ENCODE data around the gene ZNF771.
"Not testable (repeated sequence)": the region's sequence is repeated elsewhere in the genome, so short reads cannot be mapped to it uniquely, and the experiment has no call there.

The ZNF771 gene

GRCh38 chr16:30429678-30430427 is 22.4 kb downstream of the ZNF771 start, which contains the start of gene DCTPP1:
DCTPP1 (minus strand) TSS chr16:30430030; CDS start chr16:30429980, 50 bp downstream.
- peak; percentile 89 to 96 for DNase-seq (ENCODE audit: low read depth in 2 of 2, low spot score in 1 of 2)

GRCh38 chr16:30430428-30430970 is 23.1 kb downstream of the ZNF771 start:
- DNase-seq (ENCODE audit: low read depth in 2 of 2, low spot score in 1 of 2) = no peak

- no peak for DNase-seq (ENCODE audit: low read depth in 2 of 2, low spot score in 1 of 2)
Observed at GRCh38 chr16:30434852-30435251, 27.4 kb downstream of the ZNF771 start.

- DNase-seq (ENCODE audit: low read depth in 2 of 2, low spot score in 1 of 2) = no peak
Observed at GRCh38 chr16:30437511-30438046, 30.2 kb downstream of the ZNF771 start.

- DNase-seq (ENCODE audit: low read depth in 2 of 2, low spot score in 1 of 2) = no peak
Observed at GRCh38 chr16:30438835-30439234, 31.4 kb downstream of the ZNF771 start.

GRCh38 chr16:30439720-30440348 is 32.4 kb downstream of the ZNF771 start:
- DNase-seq (ENCODE audit: low read depth in 2 of 2, low spot score in 1 of 2) = no peak

DNA sequence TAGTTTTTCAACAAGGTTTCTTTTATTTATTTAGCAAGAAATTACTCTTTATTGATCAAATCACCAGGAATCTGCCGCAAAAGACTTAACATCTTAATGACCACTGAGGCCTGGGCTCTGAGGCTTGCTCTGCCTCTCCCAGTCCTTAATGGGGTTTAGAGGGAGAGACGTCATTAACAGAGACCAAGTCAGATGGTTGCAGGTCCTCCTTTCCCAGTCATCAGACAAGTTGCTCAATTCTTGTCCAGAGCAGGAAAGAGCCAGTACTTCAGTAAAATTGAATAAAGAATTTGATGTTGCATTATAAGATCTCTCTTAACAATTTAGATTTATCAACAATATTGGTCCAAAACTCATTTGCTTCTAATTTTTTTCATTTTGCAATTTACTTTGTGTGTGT is 36.2 kb downstream of the ZNF771 start:
- DNase-seq (ENCODE audit: low read depth in 2 of 2, low spot score in 1 of 2) = no peak

- DNase-seq (ENCODE audit: low read depth in 2 of 2, low spot score in 1 of 2) = no peak
Observed at GRCh38 chr16:30444231-30445148, 37.1 kb downstream of the ZNF771 start.

DNA sequence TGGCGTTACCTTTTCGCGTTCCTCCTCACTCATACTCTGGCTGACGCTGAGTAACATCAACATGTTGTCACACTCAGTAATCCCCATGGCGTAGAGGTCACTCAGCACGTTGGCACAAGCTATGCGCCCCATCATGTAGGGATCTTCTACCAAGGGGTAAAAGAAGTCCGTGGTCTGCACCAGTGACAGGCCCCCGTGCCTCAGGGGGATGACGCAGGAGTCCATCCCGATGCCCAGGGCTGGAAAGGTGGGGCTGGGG is 37.7 kb downstream of the ZNF771 start:
- no peak for DNase-seq (ENCODE audit: low read depth in 2 of 2, low spot score in 1 of 2)

GRCh38 chr16:30445408-30446202 is 38.2 kb downstream of the ZNF771 start, which contains the start of gene SEPHS2:
SEPHS2 (minus strand) TSS chr16:30445874; CDS start chr16:30445727, 147 bp downstream.
- peak; percentile 89 to 94 for DNase-seq (ENCODE audit: low read depth in 2 of 2, low spot score in 1 of 2)

- DNase-seq (ENCODE audit: low read depth in 2 of 2, low spot score in 1 of 2) = no peak
Observed at GRCh38 chr16:30446203-30446595, 38.8 kb downstream of the ZNF771 start.

GRCh38 chr16:30447512-30448226 is 40.3 kb downstream of the ZNF771 start:
- no peak for DNase-seq (ENCODE audit: low read depth in 2 of 2, low spot score in 1 of 2)

GRCh38 chr16:30449116-30449435 is 41.7 kb downstream of the ZNF771 start:
- no peak for DNase-seq (ENCODE audit: low read depth in 2 of 2, low spot score in 1 of 2)

DNA sequence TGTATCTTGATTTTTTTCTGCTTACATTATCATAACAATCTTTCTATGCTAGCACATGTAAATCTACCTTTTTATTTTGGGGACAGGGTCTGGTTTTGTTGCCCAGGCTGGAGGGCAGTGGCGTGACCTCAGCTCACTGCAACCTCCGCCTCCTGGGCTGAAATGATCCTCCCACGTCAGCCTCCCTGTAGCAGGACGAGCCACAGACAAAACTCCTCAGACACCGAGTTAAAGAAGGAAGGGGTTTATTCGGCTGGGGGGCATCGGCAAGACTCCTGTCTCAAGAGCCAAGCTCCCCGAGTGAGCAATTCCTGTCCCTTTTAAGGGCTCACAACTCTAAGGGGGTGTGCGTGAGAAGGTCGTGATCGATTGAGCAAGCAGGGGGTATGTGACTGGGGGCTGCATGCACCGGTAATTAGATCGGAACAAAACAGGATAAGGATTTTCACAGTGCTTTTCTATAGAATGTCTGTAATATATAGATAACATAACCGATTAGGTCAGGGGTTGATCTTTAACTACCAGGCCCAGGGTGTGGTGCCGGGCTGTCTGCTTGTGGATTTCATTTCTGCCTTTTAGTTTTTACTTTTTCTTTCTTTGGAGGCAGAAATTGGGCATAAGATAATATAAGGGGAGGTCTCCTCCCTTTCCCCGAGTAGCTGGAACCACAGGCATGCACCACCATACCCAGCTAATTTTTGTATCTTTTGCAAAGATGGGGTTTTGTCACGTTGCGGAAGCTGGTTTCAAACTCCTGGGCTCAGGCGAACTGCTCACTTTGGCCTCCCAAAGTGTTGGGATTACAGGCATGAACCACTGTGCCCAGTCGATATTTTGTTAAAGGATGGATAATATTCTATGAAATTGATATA is 45.5 kb downstream of the ZNF771 start:
- not testable (repeated sequence) for DNase-seq (ENCODE audit: low read depth in 2 of 2, low spot score in 1 of 2)

GRCh38 chr16:30456302-30456701 is 48.9 kb downstream of the ZNF771 start:
- DNase-seq (ENCODE audit: low read depth in 2 of 2, low spot score in 1 of 2) = no peak

- DNase-seq (ENCODE audit: low read depth in 2 of 2, low spot score in 1 of 2) = no peak
Observed at GRCh38 chr16:30457256-30457655, 49.9 kb downstream of the ZNF771 start.

- DNase-seq (ENCODE audit: low read depth in 2 of 2, low spot score in 1 of 2) = no peak
Observed at GRCh38 chr16:30457743-30458560, 50.5 kb downstream of the ZNF771 start.

Data from stimulated activated CD8-positive, alpha-beta memory T cell treated with anti-CD3 and anti-CD28 coated beads, Interleukin-4, amount 100 ng/mL, for 4 hours (primary cell).